ENCODE data around the gene CA10.

CA10 gene

DNA sequence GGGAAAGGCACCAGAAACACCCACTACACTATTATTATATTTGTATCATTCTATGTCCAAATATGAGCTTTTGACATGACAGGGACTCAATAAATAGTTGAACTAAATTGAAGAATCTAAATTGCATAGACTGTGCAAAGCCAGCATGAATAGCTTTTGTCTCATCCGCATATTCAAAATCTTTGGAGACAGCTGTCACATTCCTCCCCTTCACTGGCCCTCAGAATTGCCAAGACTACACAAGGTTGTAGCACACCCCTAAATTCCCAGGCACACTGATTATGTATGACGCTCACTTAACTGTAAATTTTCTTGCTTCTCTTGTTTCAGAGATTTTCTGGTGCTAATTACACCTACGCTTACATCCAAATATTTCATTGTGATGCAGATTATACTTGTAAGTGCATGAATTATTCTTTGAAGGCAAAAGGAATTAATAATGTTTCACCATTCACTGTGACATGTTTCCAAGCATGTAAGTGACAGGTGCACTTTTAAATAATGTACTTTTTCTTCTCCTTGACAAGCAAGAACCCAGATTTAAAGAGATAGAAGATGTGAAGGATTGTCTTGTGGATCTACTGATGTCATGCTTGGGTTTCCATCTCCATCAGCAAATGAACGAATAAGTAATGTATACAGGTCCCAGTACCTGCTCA lies 47.5 kb downstream of the CA10 start:
- Histone ChIP-seq H2AFZ (ENCODE audit: low read depth, low read length, severe bottlenecking) (no peak overlapping the region), H3K79me2 (ENCODE audit: insufficient read depth, low read length) (no peaks in the 10 kb centered on the region), H3K4me2 (ENCODE audit: low read depth, low read length, poor library complexity, severe bottlenecking) (no peak overlapping the region), H4K20me1 (ENCODE audit: low read depth, low read length) (no peaks in the 10 kb centered on the region), H3K36me3 (ENCODE audit: low read length) (no peaks in the 10 kb centered on the region), H3F3A (ENCODE audit: insufficient read depth) (no peaks in the 10 kb centered on the region), H3K27ac (ENCODE audit: low read depth, low read length) (no peak overlapping the region), H3K9me3 (ENCODE audit: insufficient read depth, low read length) (no peaks in the 10 kb centered on the region), H3K9ac (ENCODE audit: low read length) (no peak overlapping the region), H3K4me3 (ENCODE audit: insufficient read depth, low read length, poor library complexity, severe bottlenecking) (no peak overlapping the region), H3K27me3 (ENCODE audit: low read length) (no peaks in the 10 kb centered on the region), H3K9me2 (replicated peaks; ENCODE audit: insufficient read depth, low read length) (no peaks in the 10 kb centered on the region)
- TF ChIP-seq EZH2phosphoT487 (conservative IDR thresholded peaks at IDR 0.05; ENCODE audit: low read length): no peak
- TF ChIP-seq, protein P1, sequence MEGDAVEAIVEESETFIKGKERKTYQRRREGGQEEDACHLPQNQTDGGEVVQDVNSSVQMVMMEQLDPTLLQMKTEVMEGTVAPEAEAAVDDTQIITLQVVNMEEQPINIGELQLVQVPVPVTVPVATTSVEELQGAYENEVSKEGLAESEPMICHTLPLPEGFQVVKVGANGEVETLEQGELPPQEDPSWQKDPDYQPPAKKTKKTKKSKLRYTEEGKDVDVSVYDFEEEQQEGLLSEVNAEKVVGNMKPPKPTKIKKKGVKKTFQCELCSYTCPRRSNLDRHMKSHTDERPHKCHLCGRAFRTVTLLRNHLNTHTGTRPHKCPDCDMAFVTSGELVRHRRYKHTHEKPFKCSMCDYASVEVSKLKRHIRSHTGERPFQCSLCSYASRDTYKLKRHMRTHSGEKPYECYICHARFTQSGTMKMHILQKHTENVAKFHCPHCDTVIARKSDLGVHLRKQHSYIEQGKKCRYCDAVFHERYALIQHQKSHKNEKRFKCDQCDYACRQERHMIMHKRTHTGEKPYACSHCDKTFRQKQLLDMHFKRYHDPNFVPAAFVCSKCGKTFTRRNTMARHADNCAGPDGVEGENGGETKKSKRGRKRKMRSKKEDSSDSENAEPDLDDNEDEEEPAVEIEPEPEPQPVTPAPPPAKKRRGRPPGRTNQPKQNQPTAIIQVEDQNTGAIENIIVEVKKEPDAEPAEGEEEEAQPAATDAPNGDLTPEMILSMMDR (IDR thresholded peaks at IDR 0.05; ENCODE audit: insufficient read depth, low read length, poor library complexity, severe bottlenecking): no peak

GRCh38 chr17:52106638-52107261 lies 51.8 kb downstream of the CA10 start:
- H3K36me3 ChIP-seq (ENCODE audit: low read length): no peaks in the 10 kb centered on the region
- no peak overlapping the region for H3K4me3 ChIP-seq (ENCODE audit: insufficient read depth, low read length, poor library complexity, severe bottlenecking)
- no peaks in the 10 kb centered on the region for H3K79me2 ChIP-seq (ENCODE audit: insufficient read depth, low read length)

DNA sequence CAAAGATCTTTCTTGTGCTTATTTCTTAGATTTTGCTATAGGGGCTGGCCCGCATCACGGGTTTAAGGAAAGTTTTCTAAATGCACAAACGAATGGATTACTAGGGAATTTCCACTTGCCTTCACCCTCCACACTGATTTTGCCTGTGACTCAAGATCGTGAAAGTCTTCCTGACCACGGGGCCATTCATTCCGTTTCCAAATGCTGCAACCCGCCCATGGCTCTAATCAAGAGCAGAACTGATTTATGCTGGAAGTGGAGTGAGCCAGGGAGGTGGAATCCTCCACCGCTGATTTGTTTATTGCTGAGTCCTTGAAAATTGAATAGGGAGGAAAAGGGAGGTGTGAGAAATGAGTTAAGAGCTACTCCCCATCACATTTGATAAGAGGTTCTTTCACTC lies 52.4 kb downstream of the CA10 start:
- Histone ChIP-seq H3K9ac (ENCODE audit: low read length) (no peak overlapping the region), H3K9me2 (replicated peaks; ENCODE audit: insufficient read depth, low read length) (no peaks in the 10 kb centered on the region), H3F3A (ENCODE audit: insufficient read depth) (no peaks in the 10 kb centered on the region), H3K27ac (ENCODE audit: low read depth, low read length) (no peak overlapping the region), H3K9me3 (ENCODE audit: insufficient read depth, low read length) (no peaks in the 10 kb centered on the region), H2AFZ (ENCODE audit: low read depth, low read length, severe bottlenecking) (no peak overlapping the region), H3K4me3 (ENCODE audit: insufficient read depth, low read length, poor library complexity, severe bottlenecking) (no peak overlapping the region), H3K4me2 (ENCODE audit: low read depth, low read length, poor library complexity, severe bottlenecking) (no peak overlapping the region), H4K20me1 (ENCODE audit: low read depth, low read length) (no peaks in the 10 kb centered on the region), H3K79me2 (ENCODE audit: insufficient read depth, low read length) (no peaks in the 10 kb centered on the region), H3K27me3 (ENCODE audit: low read length) (no peaks in the 10 kb centered on the region), H3K36me3 (ENCODE audit: low read length) (no peaks in the 10 kb centered on the region)
- no peak for TF ChIP-seq EZH2phosphoT487 (conservative IDR thresholded peaks at IDR 0.05; ENCODE audit: low read length)
- TF ChIP-seq, protein P1 (IDR thresholded peaks at IDR 0.05; ENCODE audit: insufficient read depth, low read length, poor library complexity, severe bottlenecking): no peak

More at GRCh38 chr17:52106638-52107261, 51.8 kb downstream of the CA10 start:
- no peak overlapping the region for H3K4me2 ChIP-seq (ENCODE audit: low read depth, low read length, poor library complexity, severe bottlenecking)
- H3F3A ChIP-seq (ENCODE audit: insufficient read depth): no peaks in the 10 kb centered on the region
- no peak overlapping the region for H3K9ac ChIP-seq (ENCODE audit: low read length)
- no peaks in the 10 kb centered on the region for H3K9me2 ChIP-seq (replicated peaks; ENCODE audit: insufficient read depth, low read length)
- TF ChIP-seq, protein P1 (IDR thresholded peaks at IDR 0.05; ENCODE audit: insufficient read depth, low read length, poor library complexity, severe bottlenecking): peak; percentile 83
- TF ChIP-seq EZH2phosphoT487 (conservative IDR thresholded peaks at IDR 0.05; ENCODE audit: low read length): no peak
- H3K27me3 ChIP-seq (ENCODE audit: low read length): no peaks in the 10 kb centered on the region
- H2AFZ ChIP-seq (ENCODE audit: low read depth, low read length, severe bottlenecking): no peak overlapping the region
- H3K9me3 ChIP-seq (ENCODE audit: insufficient read depth, low read length): no peaks in the 10 kb centered on the region
- no peak overlapping the region for H3K27ac ChIP-seq (ENCODE audit: low read depth, low read length)
- H4K20me1 ChIP-seq (ENCODE audit: low read depth, low read length): no peaks in the 10 kb centered on the region

All from SU-DHL-6 (cell line).